NOMO-1 treated with DMSO at 0.1 percent for 48 hours (cell line): ENCODE results near the gene TRPM1.
A peak's percentile ranks its signal among the peaks of the same experiment; 100 is the strongest.

ENCODE experiments used
- DNase-seq: peaks from one replicate; lab custom pipeline; 2025; ENCODE audit not compliant: unreplicated experiment; lab: John Stamatoyannopoulos, UW

Gene TRPM1

DNA sequence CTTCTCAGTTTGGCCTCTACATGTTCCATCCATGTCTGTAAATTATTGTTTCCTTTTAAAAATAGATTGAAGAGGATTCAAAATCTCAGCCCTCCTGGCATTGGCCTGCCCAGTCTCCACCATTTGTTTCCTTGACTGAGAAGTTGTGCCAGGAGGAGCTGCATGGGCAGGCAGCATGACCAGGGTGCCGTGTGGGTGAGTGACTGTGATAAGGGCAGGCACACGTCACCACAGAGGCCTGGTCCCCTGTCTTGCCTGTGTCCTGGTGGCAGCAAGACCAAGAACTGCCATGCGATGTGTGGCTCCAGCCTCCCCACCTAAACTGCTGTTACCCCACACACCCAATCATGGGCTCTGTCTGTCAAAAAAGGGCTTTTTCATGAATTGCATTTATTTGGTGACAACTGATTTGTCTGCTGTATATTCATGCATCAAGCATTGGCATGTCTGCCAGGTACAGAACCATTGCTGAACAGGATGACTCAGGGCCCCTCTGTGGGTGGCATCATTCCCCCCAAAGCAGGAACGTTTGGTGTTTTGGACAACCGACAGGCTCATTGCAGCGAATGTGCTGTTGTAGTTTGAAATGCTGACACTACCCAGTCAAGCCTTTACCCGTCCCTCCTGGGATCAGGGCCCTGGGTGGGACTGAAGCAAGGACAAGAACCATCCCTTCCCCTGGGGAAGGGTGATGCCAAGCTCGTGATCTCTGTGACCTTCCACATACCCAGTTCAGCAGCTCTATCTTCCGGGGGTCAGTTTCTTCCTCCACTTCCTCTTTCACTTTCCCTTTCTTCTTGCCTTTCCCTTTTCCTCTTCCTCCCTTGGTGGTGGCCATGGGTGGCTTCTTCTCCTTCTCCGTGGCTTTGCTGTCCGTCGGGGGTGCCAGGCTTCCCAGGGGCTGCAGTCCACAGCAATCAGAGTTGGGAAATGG, 51.6 kb downstream of the TRPM1 start:
- peak; percentile 63 for DNase-seq

DNA sequence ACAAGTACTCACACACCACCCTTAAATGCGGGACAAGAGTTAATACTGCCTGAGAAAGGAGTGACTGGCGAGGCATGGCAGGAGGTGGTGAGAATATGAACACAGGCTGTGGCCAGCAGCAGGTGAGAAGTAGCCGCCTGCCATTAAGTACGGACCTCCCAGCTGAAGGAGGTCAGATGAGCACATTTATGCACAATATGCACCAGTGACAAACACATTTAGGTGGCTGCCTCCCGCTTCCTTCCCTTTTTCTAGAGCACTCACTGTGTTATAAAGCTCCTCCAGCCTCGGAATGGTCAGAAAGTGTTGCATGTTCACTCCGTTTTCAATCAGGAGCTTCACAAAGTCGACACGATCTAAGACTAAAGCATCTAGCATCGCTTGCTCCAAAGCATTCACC, 52.4 kb downstream of the TRPM1 start:
- DNase-seq: peak; percentile 76

DNA sequence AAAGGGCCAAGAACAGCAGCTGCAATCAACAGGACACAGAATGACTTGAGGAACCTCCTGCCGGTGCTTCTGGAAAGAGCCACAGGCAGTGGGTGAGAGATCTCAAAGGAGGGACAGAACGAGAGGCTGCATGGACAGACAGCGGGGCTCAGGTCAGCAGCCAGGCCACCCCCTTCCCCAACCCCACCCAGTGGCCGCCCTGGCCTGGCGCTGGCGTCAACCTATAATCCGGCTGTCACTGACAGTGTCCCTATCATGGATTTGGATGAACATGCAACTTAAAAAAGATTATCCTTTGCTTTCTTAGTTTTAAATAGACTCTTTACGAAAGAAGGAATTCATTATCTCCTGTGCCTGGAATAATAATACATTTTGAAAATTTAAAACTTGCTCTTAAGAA, 54.1 kb downstream of the TRPM1 start:
- no peak for DNase-seq

DNA sequence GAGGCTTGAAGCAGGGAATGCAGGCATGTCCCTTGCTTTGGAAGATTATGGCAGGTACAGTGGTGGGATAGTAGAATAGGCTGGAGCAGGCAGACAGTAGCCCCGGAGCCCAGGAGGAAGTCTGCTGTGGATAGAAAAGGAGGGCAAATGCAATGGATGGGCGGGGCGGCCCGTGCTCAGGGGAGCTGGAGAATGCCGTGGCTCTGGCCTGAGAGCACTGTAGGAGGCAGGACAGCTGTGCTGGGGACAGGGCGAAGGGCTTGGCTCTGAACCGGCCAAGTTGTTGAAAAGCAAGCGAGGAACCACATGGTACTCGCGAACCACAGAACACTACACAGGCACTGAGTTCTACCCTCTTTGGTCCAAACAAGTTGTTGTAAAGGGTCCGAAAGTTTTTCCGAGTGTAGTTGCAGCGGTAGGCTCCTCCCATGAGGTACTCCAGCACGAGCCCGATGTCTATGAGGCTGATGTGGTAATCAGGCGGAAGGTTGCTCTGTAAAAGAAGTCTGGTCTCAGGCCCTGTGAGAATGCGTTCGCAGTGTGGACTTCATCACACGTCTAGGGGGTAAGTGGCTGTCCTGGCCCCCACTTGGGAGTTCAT, 54.7 kb downstream of the TRPM1 start:
- no peak for DNase-seq

- DNase-seq: no peak
These were observed 55.9 kb downstream of the TRPM1 start for GRCh38 chr15:31045606-31046005.

DNA sequence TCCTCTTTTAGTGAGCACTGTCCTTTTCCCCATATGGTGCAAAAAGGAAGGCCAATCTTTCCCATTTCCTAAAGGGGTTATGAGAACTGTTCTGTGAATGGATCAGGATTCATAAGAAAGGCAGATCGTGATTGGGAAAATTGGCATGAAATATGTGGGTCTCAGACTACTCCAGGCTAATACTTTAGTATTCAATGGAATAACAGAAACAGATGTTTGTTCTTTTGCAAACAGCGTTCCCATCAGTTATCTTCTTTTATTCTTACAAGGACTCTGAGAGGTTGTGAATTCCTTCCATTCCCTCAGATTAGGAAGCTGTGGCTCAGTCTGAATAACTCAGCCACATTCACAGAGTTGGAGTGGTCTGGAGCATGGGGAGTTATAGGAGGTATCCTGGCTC, 58.8 kb downstream of the TRPM1 start:
- DNase-seq: no peak

- no peak for DNase-seq
These were observed 59.9 kb downstream of the TRPM1 start for GRCh38 chr15:31041610-31042009.

GRCh38 chr15:31040611-31041010, 60.9 kb downstream of the TRPM1 start:
- DNase-seq: no peak

DNA sequence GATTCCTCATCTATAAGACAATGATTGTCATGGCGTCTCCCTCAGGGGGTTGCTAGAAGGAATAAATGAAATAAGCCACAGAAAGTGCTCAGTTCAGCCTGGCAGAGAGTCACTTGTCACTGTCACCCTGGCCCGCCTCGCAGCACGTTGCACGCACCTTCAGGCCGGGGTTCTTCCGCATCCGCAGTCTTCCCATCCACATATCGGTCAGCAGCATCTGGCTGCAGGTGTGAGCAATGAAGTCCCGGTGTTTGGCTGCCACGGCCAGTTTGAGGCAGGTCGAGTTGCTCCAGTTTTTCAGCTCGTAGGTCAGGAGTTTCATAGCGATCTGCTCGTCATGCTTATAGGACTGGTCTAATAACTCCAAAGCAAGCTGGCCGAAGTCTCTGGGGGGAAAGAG, 61.6 kb downstream of the TRPM1 start:
- DNase-seq: no peak

GRCh38 chr15:31037731-31038477, 63.6 kb downstream of the TRPM1 start:
- no peak for DNase-seq

DNA sequence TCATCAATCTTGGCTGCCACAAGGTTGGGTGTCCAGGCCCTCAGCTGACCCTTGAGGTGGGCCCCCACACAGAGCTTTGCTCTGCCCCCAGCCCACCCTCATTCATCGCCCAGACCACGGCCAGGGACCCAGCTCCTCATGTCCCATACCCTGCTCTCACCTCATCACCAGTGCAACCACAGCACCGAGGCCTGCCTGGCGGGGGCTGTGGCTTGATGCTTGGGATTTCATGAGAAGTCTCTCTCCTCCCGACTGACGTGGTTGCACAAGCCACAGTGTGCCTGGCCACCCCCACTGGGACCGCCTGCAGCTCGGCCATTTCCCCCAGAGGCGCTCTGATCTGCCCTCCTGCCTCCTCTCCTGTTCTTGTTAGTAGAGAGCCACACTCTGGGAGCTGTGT, 64.7 kb downstream of the TRPM1 start:
- no peak for DNase-seq

GRCh38 chr15:31035610-31036009, 65.9 kb downstream of the TRPM1 start:
- no peak for DNase-seq

- no peak for DNase-seq
These were observed 67.4 kb downstream of the TRPM1 start for GRCh38 chr15:31034152-31034551.

DNA sequence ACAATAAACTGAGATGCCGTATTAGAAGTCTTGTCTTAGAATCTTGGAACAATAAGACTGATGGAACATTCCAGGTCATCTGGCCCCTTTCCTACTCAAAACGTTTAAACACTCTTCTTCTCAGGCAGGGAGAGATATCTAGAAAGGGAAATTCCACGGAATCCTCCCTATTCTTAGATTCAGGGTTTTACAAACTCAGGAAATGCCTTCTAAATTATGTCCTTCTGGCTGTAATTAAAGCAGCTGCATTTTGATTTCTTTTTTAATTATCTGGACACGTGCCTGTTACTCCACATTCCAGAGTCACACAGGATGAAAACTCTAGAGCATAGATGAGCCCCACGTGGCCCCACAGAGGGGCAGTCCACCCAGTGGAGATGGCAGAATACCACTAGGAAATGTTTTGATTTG, 68.6 kb downstream of the TRPM1 start:
- DNase-seq: no peak

DNA sequence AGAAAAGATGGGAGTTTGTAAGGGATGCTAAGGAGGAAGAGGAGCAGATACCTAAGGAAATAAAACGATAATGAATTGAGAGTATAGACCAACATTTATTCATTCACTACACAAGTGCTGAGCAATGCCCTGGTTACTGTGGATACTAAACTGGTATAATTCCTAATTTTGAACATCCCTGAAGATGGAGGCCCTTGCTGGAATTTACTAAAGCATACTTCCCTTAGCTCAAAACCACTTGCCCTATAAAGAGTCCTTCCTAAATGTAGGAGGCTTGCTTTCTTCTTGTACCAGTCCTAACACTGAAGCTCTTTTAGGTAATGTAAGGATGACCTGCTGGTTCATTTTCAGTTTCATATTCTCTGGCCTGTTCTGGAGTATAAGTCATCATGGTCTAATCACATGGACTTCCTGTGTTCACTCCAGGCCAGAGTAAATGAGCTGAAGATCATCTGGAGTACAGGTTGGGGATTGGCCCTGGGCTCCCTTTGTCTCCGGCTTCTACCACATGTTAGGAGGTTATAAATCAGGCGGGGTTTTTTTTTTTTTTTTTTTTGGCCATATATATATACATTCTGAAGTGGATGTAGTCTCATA, 70.0 kb downstream of the TRPM1 start:
- peak; percentile 59 for DNase-seq

- DNase-seq: no peak
These were observed 73.5 kb downstream of the TRPM1 start for GRCh38 chr15:31027910-31028578.

DNA sequence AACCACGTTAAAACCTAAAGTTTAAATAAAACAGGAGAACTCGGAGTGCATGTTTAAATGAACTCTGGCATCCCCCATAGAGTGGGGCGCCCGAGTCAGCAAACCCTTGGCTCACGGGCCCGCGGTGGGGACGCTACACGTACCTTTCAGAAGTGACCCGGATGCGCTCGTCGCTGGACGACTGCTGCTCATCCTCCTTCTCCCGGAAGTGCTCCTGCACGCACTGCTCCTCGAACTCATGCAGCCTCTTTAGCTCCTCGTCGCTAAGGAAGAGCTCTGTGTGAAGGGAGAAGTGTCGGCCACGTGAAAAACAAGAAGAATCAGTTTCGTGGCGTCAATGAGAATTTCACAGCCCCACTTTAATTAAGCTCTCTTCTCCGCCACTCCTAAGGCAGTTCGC, 75.5 kb downstream of the TRPM1 start:
- no peak for DNase-seq

DNA sequence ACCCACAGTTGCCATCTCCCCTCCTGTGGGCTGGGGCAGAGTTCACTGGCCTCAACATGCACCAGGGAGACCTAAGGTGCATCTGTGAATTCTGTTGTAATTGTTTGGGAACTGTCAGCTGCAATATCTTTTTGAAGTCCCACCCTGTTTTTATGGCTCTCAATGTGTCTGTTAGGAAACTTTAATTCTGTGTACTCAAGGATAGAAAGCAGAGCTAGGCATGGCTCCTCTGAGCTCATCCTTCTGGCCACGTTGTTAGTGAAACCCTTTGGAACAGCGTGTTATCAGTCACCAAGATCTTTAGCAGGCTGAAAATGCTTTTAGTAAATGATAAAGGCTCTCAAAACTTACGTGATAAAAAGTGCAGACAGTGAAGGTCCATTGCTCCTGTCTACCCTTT, 76.5 kb downstream of the TRPM1 start:
- DNase-seq: no peak

DNA sequence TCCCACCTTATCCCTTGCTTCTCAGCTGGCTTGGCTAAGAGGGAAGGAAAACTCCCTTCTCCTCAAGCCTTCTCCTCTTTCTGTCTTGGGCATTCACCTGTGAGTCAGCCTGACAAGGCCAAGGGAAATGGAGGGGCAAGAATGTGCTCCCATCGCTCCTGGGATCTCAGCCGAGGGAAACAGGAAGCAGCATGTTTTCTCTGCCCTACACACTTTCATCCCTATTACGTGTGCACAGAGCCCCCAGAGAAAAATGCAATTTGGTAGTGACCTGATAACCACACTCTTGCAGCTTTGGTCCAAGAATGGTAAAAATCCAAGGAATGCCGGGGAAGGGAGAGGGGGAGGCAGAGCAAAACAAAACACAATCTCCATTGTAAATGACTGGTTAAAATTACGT, 77.2 kb downstream of the TRPM1 start:
- no peak for DNase-seq

GRCh38 chr15:31023841-31024240, 77.7 kb downstream of the TRPM1 start:
- DNase-seq: no peak
